HG02938 (cell line): Measurements from ENCODE around the gene ZC3H7A.
"Not testable (repeated sequence)": the region's sequence is repeated elsewhere in the genome, so short reads cannot be mapped to it uniquely, and the experiment has no call there.

Experiments used
- ATAC-seq: cut with Tn5 transposase; IDR thresholded peaks from one replicate; pipeline ENCODE4 v1.9.1; 2021; ENCODE audit warnings: mild to moderate bottlenecking, moderate library complexity; ENCODE audit not compliant: unreplicated experiment

Gene ZC3H7A

GRCh38 chr16:11797166-11797956 is at the start of gene ZC3H7A:
TSS of gene ZC3H7A (minus strand) at chr16:11797258. CDS start at chr16:11782354, 14,904 bp downstream.
- ATAC-seq = peak; percentile 90

GRCh38 chr16:11844499-11844898 is 47.4 kb upstream of the ZC3H7A start:
- ATAC-seq = no peak

GRCh38 chr16:11843861-11844260 is 46.8 kb upstream of the ZC3H7A start:
- no peak for ATAC-seq

GRCh38 chr16:11843206-11843605 is 46.1 kb upstream of the ZC3H7A start:
- ATAC-seq = no peak

GRCh38 chr16:11841026-11841425 is 44.0 kb upstream of the ZC3H7A start:
- ATAC-seq = no peak

- ATAC-seq = no peak
Measured at GRCh38 chr16:11836650-11837244, 39.7 kb upstream of the ZC3H7A start.

GRCh38 chr16:11835891-11836649 is 39.0 kb upstream of the ZC3H7A start:
- ATAC-seq = no peak

- ATAC-seq = no peak
Measured at GRCh38 chr16:11835309-11835708, 38.3 kb upstream of the ZC3H7A start.

GRCh38 chr16:11833951-11834695 is 37.1 kb upstream of the ZC3H7A start:
- no peak for ATAC-seq

GRCh38 chr16:11828696-11829095 is 31.6 kb upstream of the ZC3H7A start:
- ATAC-seq = no peak

- not testable (repeated sequence) for ATAC-seq
Measured at GRCh38 chr16:11825520-11826165, 28.6 kb upstream of the ZC3H7A start.

GRCh38 chr16:11824362-11824761 is 27.3 kb upstream of the ZC3H7A start:
- ATAC-seq = no peak

GRCh38 chr16:11823645-11824044 is 26.6 kb upstream of the ZC3H7A start:
- not testable (repeated sequence) for ATAC-seq

GRCh38 chr16:11819798-11820197 is 22.7 kb upstream of the ZC3H7A start:
- no peak for ATAC-seq

- not testable (repeated sequence) for ATAC-seq
Measured at GRCh38 chr16:11818970-11819369, 21.9 kb upstream of the ZC3H7A start.

GRCh38 chr16:11816123-11816522 is 19.1 kb upstream of the ZC3H7A start:
- no peak for ATAC-seq

GRCh38 chr16:11814800-11815199 is 17.7 kb upstream of the ZC3H7A start:
- not testable (repeated sequence) for ATAC-seq

- no peak for ATAC-seq
Measured at GRCh38 chr16:11806721-11807120, 9.7 kb upstream of the ZC3H7A start.

GRCh38 chr16:11805556-11805955 is 8.5 kb upstream of the ZC3H7A start:
- no peak for ATAC-seq

GRCh38 chr16:11801481-11802021 is 4.5 kb upstream of the ZC3H7A start:
- ATAC-seq = no peak
